HG03442 (cell line): ENCODE data around the gene NEK4.

Source experiments
- ATAC-seq: cut with Tn5 transposase; IDR thresholded peaks from one replicate; pipeline ENCODE4 v1.9.1; 2021; ENCODE audit warnings: mild to moderate bottlenecking, moderate library complexity; ENCODE audit not compliant: unreplicated experiment

Gene NEK4

GRCh38 chr3:52793702-52794611 is 23.2 kb upstream of the NEK4 start:
- no peak for ATAC-seq

- ATAC-seq, result no peak
These were observed 22.4 kb upstream of the NEK4 start for GRCh38 chr3:52792961-52793695.

DNA sequence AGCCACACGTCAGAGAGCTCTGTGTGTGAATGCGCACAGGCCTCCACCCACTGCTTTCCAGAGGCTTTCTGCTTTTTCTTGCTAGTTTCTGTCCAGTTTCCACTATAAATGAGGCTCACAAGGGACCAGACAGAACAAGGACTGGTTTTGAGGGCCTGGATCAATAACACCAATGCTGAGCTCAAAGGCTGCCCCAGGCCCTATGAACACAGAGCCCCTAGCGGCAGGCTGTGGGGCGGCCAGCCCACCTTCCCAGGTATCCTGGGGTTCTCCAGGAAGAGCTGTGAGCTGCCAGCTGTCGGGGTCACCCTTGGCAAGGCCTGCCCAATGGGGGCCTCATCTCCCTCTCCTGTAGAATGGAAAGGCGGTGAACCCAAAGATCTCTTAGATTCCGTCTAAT is 21.7 kb upstream of the NEK4 start:
- no peak for ATAC-seq

GRCh38 chr3:52791928-52792327 is 21.2 kb upstream of the NEK4 start:
- no peak for ATAC-seq

DNA sequence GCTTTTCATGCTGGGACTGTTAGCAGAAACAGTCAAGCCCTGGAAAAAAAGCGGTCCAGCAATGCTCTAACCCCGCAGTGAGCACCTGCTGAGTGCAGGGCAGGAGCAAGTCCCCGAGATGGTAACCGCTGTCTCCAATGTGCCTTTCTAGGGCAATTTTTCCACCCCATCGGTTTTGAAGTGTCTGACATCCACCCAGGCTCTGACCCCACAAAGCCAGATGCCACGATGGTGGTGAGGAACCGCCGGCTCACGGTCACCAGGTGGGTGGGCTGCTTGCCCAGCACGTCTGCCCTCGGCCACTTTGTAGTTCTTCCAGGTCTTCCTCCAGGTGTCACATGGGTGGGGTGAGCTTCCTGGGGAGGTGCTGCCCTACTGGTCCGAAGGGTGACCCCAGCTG is 20.6 kb upstream of the NEK4 start:
- no peak for ATAC-seq

DNA sequence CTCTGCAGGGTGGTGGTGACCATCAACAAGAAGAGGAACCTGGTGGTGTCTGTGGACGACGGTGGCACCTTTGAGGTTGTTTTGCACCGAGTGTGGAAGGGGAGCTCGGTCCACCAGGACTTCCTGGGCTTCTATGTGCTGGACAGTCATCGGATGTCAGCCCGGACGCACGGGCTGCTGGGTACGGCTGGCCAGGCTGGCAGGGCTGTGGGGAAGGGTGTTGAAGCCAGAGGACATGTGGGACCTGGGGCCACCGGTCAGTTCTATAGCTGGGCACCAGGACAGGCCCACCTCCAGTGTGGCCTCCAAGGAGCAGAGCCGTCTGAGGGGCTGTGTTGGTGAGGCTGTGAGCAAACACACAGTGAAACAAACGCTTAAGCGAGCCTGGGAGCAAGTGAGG is 20.0 kb upstream of the NEK4 start:
- no peak for ATAC-seq

DNA sequence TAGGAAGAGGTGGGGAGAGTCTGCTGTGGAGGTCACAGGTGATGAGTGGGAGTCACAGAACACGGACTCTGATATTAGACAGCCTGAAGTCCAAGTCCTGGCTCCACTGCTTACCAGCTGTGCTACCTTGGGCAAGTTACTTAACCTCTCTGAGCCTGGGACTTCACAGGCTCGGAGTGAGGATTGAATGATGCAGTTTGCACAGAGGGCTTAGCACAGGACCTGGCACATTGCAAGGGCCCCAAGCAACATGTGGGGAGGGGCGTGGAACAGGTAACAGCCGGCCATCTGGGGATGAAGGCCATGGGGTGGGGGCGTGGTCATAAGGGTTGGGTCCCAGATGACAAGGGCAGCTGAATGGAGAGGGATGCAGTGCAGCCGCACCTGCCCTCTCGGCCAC is 19.6 kb upstream of the NEK4 start:
- ATAC-seq, result no peak

DNA sequence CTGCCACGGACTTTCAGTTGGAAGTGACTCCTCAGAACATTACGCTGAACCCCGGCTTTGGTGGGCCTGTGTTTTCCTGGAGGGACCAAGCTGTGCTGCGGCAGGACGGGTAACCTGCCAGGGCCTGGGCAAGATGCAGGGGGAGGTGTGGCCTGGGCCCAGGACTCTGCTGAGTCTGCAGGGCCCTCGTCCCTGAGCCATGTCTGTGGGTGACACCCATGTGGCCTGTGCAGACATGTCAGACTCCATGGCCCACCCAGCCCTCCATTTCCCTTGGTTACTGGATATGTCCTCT is 19.0 kb upstream of the NEK4 start:
- ATAC-seq, result no peak

- no peak for ATAC-seq
These were observed 18.4 kb upstream of the NEK4 start for GRCh38 chr3:52788890-52789745.

GRCh38 chr3:52787672-52788625 is 17.2 kb upstream of the NEK4 start:
- ATAC-seq, result no peak

DNA sequence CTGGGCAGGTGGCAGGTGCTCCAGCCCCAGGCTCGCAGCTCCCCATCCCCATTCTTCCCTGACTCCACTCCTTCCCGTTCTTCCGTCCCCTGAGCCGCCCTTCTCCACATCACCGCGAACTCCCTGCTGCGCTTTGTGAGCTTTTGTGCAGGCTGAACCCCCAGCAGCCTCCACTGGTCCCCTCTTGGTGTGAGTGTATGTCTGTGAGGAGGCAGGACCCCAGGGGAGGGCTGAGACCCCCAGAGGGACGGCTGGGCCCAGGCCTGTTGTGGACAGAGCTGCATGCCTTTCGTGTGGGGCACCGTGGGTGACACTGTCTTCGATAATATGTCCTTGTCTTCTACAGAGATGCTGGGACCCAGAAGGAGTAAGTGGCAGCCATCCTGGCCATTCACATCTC is 16.5 kb upstream of the NEK4 start:
- no peak for ATAC-seq

DNA sequence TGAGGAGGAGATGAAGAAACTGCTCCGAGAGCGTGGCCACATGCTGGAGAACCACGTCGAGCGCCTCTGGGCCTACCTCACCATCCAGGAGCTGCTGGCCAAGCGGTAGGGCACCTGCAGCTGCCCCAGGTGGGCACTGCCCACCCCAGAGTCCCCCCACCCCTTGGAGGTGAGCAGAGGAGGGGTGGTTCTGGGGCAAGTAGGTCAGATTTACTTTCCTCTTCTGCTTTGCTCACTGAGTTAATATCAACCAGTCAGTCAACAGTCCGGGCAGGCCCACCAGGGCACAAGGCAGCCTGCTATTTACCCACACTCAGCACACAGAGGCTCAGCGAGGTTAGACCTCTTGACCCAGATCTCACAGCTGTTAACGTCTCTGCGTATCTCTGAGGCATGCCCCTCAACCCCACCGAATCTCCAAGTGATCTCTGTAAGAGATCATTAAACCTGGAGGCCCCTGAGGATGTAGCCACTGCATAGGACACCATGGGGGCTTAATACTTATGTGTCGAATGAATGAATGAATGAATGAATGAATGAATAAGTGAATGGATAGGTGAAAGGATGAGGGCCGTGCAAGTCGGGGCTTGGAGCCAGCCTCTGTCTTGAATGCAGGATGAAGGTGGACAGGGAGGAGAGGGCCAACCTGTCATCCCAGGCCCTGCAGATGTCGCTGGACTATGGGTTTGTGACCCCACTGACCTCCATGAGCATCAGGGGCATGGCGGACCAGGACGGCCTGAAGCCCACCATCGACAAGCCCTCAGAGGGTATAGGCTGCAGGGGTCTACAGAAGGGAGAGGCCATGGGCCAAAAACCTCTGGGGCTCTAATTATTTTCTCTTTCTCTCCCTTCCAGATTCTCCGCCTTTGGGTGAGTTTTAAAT is 15.8 kb upstream of the NEK4 start:
- no peak for ATAC-seq

- ATAC-seq, result no peak
These were observed 14.3 kb upstream of the NEK4 start for GRCh38 chr3:52784931-52785590.

GRCh38 chr3:52784021-52784621 is 13.4 kb upstream of the NEK4 start:
- ATAC-seq, result no peak

GRCh38 chr3:52783211-52783555 is 12.4 kb upstream of the NEK4 start:
- no peak for ATAC-seq

- no peak for ATAC-seq
These were observed 11.9 kb upstream of the NEK4 start for GRCh38 chr3:52782412-52783210.

DNA sequence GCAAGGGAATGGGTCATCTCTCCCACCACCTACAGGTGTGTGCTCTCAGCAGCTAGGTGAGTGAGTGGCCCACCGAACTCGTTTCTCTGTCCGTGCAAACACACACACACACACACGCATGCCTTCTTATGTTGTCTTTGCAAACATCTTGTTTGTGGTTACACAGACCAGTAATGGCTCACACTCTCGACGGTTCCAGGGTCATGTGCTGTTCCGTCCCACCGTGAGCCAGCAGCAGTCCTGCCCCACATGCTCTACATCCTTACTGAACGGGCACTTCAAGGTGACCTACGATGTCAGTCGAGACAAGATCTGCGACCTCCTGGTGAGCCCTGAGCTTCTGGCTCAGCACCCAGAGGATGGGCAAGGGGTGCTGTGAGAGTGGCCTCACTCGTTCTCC is 11.0 kb upstream of the NEK4 start:
- ATAC-seq, result no peak
